ENCODE results near the gene TRIM14.
"Not testable (repeated sequence)": the region's sequence is repeated elsewhere in the genome, so short reads cannot be mapped to it uniquely, and the experiment has no call there.

The TRIM14 gene

GRCh38 chr9:98104445-98104881 lies 14.6 kb downstream of the TRIM14 start:
- no peak for DNase-seq

GRCh38 chr9:98101868-98102273 lies 17.2 kb downstream of the TRIM14 start:
- DNase-seq, result peak; percentile 87

GRCh38 chr9:98101416-98101815 lies 17.6 kb downstream of the TRIM14 start:
- no peak for DNase-seq

- no peak for DNase-seq
These were observed 18.6 kb downstream of the TRIM14 start for GRCh38 chr9:98100456-98100855.

GRCh38 chr9:98099898-98100297 lies 19.1 kb downstream of the TRIM14 start:
- DNase-seq, result peak; percentile 45

- peak; percentile 65 for DNase-seq
These were observed 19.7 kb downstream of the TRIM14 start for GRCh38 chr9:98099346-98099745.

GRCh38 chr9:98097836-98098235 lies 21.2 kb downstream of the TRIM14 start:
- DNase-seq, result peak; percentile 59

- DNase-seq, result no peak
These were observed 22.9 kb downstream of the TRIM14 start for GRCh38 chr9:98096091-98096490.

- DNase-seq, result no peak
These were observed 23.6 kb downstream of the TRIM14 start for GRCh38 chr9:98095401-98095800.

GRCh38 chr9:98094851-98095250 lies 24.2 kb downstream of the TRIM14 start:
- no peak for DNase-seq

GRCh38 chr9:98094316-98094715 lies 24.7 kb downstream of the TRIM14 start:
- DNase-seq, result no peak

- no peak for DNase-seq
These were observed 26.4 kb downstream of the TRIM14 start for GRCh38 chr9:98092613-98092931.

GRCh38 chr9:98091735-98092612 lies 27.0 kb downstream of the TRIM14 start:
- DNase-seq, result no peak

GRCh38 chr9:98090674-98091073 lies 28.3 kb downstream of the TRIM14 start:
- not testable (repeated sequence) for DNase-seq

- DNase-seq, result peak; percentile 53
These were observed 31.3 kb downstream of the TRIM14 start for GRCh38 chr9:98087420-98088354.

- DNase-seq, result no peak
These were observed 32.6 kb downstream of the TRIM14 start for GRCh38 chr9:98086461-98086860.

GRCh38 chr9:98085944-98086343 lies 33.1 kb downstream of the TRIM14 start:
- no peak for DNase-seq

GRCh38 chr9:98085058-98085457 lies 34.0 kb downstream of the TRIM14 start:
- no peak for DNase-seq

GRCh38 chr9:98084396-98084795 lies 34.6 kb downstream of the TRIM14 start:
- no peak for DNase-seq

GRCh38 chr9:98083566-98084183 lies 35.3 kb downstream of the TRIM14 start:
- DNase-seq, result no peak

- no peak for DNase-seq
These were observed 35.9 kb downstream of the TRIM14 start for GRCh38 chr9:98083061-98083501.

- DNase-seq, result peak; percentile 58
These were observed 37.4 kb downstream of the TRIM14 start for GRCh38 chr9:98081477-98082219.

All from CD4-positive, alpha-beta T cell treated with Interleukin-17A for 4 hours (primary cell).